T-helper 2 cell treated with Interferon-gamma antibody and Interleukin-4, amounts not matched to agents 5 μg/mL and 100 μg/mL, for 36 hours (primary cell): ENCODE data around the gene TBC1D10B.
A peak's percentile ranks its signal among the peaks of the same experiment; 100 is the strongest.
"Not testable (repeated sequence)": the region's sequence is repeated elsewhere in the genome, so short reads cannot be mapped to it uniquely, and the experiment has no call there.

Experiments used
- DNase-seq: peaks from one replicate; pipeline ENCODE4 v3.0.0; 2021; ENCODE audit warnings: low spot score
- H3K27ac Mint-ChIP-seq: one replicate; pipeline ENCODE4 v1.8.0; 2021; ENCODE audit warnings: mild to moderate bottlenecking, mixed read lengths
- H3K27me3 Mint-ChIP-seq: one replicate; pipeline ENCODE4 v1.8.0; 2021; ENCODE audit warnings: low read depth, mixed read lengths
- H3K36me3 Mint-ChIP-seq: one replicate; pipeline ENCODE4 v1.8.0; 2021; ENCODE audit warnings: low read depth, mixed read lengths
- H3K4me1 Mint-ChIP-seq: one replicate; pipeline ENCODE4 v1.8.0; 2021; ENCODE audit warnings: low read depth, mixed read lengths
- H3K4me3 Mint-ChIP-seq: one replicate; pipeline ENCODE4 v1.8.0; 2022; ENCODE audit warnings: mild to moderate bottlenecking, moderate library complexity, mixed read lengths
- H3K9me3 Mint-ChIP-seq: one replicate; pipeline ENCODE4 v1.8.0; 2021; ENCODE audit warnings: mixed read lengths

TBC1D10B gene

DNA sequence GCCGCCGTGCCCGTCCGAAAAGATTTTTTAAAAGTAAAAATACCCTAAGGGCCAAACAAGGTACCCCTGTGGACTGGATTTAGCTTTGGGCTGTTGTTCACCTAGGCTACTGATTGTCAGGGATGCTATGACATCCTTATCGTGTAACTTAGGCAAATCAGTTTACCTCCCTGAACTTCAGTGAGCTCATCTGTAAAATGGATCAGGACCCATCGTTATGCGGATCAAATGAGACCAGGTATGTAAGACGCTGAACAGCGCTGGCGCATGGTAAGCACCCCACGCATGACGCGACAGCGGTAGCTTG is 36.5 kb upstream of the TBC1D10B start:
- Mint-ChIP-seq H3K4me3 (peak overlapping the region; percentile 100), H3K4me1 (peaks cover 15% of the 10 kb centered on the region)
- DNase-seq, result no peak

DNA sequence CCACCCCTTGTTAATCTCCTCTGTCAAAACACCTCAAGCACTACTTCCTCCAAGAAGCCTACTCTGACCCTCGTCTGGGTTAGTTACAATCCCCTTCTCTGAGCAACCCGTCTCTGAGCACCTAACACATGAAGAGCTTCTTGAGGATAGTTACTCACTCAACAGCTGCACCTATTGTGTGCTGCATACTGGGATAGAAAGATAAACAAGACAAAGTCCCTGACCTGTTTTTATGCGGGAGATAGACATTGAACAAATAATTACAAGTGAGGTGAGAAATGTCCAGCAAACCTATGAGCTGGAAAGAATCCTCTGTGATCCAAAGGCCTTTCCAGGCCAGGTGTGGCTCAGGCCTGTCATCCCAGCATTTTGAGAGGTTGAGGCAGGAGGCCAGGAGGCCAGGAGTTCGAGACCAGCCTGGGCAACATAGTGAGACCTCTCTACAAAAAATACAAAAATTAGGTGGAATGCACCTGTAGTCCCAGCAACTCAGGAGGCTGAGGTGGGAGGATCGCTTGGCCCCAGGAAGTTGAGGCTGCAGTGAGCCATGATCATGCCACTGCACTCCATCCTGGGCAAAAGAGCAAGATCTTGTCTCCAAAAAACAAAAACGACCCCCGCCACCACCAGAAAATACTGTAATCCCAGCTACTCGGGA is 31.6 kb upstream of the TBC1D10B start:
- no peak overlapping the region for H3K27ac Mint-ChIP-seq
- H3K27me3 Mint-ChIP-seq, result no peaks in the 10 kb centered on the region
- DNase-seq, result no peak

More for the DNA sequence above, 36.5 kb upstream of the TBC1D10B start:
- no peaks in the 10 kb centered on the region for H3K27me3 Mint-ChIP-seq
- peaks cover 3% of the 10 kb centered on the region for H3K36me3 Mint-ChIP-seq
- no peaks in the 10 kb centered on the region for H3K9me3 Mint-ChIP-seq
- peak overlapping the region; percentile 99 for H3K27ac Mint-ChIP-seq

DNA sequence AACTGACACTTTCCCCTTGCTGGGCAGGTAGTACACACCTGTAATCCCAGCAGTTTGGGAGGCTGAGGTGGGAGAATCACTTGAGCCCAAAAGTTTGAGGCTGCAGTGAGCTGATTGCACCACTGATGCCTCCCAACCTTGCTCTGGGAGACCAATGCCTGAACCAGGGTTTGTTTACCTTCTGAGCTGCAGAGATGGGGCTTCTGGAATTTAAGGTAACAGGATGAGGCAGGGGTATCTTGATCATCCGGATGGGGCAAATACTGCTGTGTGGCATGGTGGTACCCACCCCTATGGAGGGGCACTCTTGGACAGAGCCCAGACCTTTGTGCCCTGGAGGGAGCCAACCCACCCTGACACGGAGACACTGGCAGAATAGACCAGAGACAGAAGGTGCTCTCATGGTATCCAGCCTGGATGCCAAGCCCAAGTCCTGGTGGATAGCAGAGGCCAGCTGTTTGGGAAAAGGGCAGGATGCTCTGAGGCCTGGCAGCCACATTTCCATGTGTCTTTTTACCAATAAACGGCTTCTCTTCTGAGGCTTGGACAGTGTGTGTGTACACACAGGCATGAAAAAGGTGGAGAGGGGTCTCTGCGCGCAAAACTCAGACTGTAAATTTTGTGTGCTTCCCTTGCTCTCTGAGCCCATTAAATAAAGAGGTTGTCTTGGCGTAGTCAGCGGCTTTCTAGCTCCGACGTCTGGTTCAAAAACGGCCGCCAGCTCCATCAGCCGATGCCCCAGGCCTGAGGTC is 29.3 kb upstream of the TBC1D10B start:
- peak overlapping the region; percentile 80 for H3K27ac Mint-ChIP-seq
- no peak for DNase-seq
- peaks cover 30% of the 10 kb centered on the region for H3K4me1 Mint-ChIP-seq
- H3K9me3 Mint-ChIP-seq, result no peaks in the 10 kb centered on the region
- no peaks in the 10 kb centered on the region for H3K27me3 Mint-ChIP-seq
- peak overlapping the region; percentile 92 for H3K4me3 Mint-ChIP-seq
- H3K36me3 Mint-ChIP-seq, result peaks cover 15% of the 10 kb centered on the region

More for the DNA sequence above, 31.6 kb upstream of the TBC1D10B start:
- Mint-ChIP-seq H3K4me1 (peaks cover 25% of the 10 kb centered on the region), H3K4me3 (peak overlapping the region; percentile 92), H3K36me3 (peaks cover 13% of the 10 kb centered on the region), H3K9me3 (no peaks in the 10 kb centered on the region)

DNA sequence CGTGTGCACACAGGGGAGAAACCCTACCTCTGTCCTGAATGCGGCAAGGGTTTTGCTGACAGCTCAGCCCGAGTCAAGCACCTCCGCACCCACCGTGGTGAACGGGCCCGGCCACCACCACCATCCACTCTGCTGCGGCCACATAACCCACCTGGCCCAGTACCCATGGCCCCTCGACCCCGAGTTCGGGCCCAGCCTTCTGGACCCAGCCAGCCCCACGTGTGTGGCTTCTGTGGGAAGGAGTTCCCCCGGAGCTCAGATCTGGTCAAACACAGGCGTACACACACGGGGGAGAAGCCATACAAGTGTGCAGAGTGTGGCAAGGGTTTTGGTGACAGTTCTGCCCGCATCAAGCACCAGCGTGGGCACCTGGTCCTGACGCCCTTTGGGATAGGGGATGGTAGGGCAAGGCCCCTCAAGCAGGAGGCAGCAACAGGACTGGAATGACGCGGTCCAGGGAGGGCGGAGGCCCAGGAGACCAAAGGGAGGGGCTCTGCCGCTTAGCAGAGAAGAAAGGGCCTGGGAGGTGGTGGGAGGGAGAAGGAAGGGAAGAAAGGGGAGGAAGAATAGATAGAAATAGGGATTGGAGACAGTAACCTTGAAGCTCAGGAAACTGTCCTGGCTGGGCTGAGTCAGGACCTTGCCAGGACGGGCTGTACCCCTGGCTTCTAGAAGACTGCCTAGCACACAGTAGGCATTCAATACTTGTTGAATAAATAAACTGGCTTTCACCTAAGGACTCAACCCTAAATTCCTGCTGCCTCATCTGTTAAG is 28.6 kb upstream of the TBC1D10B start:
- H3K9me3 Mint-ChIP-seq, result no peaks in the 10 kb centered on the region
- H3K27me3 Mint-ChIP-seq, result no peaks in the 10 kb centered on the region
- H3K27ac Mint-ChIP-seq, result peak overlapping the region; percentile 65
- no peak for DNase-seq
- peak overlapping the region; percentile 60 for H3K4me3 Mint-ChIP-seq
- H3K4me1 Mint-ChIP-seq, result peaks cover 33% of the 10 kb centered on the region
- peaks cover 15% of the 10 kb centered on the region for H3K36me3 Mint-ChIP-seq

DNA sequence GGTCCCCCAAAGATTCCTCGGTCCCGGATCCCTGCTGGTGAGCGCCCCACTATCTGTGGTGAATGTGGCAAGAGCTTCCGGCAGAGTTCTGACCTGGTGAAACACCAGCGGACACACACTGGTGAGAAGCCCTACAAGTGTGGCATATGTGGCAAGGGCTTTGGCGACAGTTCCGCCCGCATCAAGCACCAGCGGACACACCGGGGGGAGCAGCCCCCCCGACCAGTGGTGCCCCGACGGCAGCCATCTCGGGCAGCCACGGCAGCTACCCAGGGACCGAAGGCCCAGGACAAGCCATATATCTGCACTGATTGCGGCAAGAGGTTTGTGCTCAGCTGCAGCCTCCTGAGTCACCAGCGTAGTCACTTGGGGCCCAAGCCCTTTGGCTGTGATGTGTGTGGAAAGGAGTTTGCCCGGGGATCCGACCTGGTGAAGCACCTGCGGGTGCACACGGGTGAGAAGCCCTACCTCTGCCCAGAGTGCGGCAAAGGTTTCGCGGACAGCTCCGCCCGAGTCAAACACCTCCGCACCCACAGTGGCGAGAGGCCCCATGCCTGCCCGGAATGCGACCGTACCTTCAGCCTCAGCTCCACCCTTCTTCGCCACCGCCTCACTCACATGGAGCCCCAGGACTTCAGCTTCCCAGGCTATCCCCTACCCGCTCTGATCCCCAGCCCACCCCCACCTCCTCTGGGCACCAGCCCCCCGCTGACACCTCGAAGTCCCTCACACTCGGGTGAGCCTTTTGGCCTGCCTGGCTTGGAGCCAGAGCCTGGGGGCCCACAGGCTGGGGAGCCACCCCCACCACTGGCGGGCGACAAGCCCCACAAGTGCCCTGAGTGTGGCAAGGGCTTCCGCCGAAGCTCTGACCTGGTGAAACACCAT is 27.7 kb upstream of the TBC1D10B start:
- DNase-seq, result no peak
- H3K27me3 Mint-ChIP-seq, result no peaks in the 10 kb centered on the region
- peaks cover 33% of the 10 kb centered on the region for H3K4me1 Mint-ChIP-seq
- no peak overlapping the region for H3K4me3 Mint-ChIP-seq
- H3K36me3 Mint-ChIP-seq, result peaks cover 15% of the 10 kb centered on the region
- H3K27ac Mint-ChIP-seq, result no peak overlapping the region
- H3K9me3 Mint-ChIP-seq, result no peaks in the 10 kb centered on the region

DNA sequence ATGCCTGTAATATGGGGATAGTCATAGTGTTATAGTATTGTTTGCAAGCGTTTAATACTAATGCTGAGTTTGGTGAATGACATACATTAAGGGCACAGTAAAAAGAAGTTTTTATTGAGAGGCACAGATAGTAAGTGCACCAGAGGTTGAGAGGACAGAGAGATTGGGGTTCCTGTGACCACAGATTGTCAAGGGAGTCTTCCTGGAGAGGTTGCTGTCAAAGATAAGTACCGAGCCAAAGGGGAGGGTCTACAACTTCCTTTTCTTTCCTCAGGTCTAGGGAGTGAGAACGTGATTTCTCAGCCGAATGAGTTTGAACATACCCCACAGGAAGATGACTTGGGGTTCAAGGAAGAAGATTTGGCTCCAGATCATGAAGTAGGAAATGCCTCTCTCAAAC is 26.8 kb upstream of the TBC1D10B start:
- no peak for DNase-seq
- Mint-ChIP-seq H3K4me1 (peaks cover 33% of the 10 kb centered on the region), H3K4me3 (peak overlapping the region; percentile 90), H3K36me3 (peaks cover 15% of the 10 kb centered on the region), H3K9me3 (no peaks in the 10 kb centered on the region), H3K27me3 (no peaks in the 10 kb centered on the region), H3K27ac (no peak overlapping the region)

DNA sequence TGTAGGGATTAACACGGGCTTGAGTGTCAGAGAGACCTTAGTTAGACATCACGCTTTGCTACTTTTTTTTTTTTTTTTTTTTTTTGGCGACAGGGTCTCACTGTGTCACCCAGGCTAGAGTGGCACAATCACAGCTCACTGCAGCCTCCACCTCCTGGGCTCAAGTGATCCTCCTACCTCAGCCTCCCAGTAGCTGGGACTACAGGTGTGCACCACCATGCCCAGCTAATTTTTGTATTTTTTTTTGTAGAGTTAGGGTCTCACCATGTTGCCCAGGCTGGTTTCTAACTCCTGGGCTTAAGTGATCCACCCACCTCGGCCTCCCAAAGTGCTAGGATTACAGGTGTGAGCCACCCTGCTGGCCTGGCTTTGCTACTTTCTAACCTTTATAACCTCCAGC is 26.3 kb upstream of the TBC1D10B start:
- Mint-ChIP-seq H3K36me3 (peaks cover 15% of the 10 kb centered on the region), H3K4me3 (peak overlapping the region; percentile 90), H3K4me1 (peaks cover 31% of the 10 kb centered on the region)
- not testable (repeated sequence) for H3K9me3 Mint-ChIP-seq, H3K27ac Mint-ChIP-seq, DNase-seq, H3K27me3 Mint-ChIP-seq

DNA sequence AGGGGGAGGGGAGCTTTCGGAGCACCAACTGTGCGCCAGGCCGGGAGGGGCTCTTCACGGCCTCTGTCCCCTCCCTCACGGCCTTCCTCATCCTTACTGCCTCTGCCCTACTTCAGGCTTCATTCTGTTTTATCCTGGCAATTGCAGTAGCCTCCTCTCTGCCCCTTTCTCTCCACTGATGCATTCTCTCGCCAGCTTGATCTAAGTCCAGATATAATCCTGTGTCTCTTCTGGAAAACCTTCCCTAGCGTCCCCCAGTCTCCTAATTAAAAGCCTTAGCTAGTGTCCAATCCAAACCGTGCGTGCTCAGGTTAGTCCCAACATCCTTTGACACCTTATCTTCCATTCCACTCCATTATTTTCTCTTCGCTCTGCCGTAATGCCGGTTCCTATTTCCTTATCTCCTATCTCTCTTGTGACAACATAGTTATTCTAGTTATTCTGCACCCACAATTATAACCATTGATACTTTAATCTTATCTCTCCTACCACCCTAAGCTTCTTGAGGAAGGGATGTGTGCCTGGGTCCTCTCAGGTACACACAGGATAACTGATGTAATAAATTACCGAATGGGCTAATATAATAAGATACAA is 25.8 kb upstream of the TBC1D10B start:
- H3K4me1 Mint-ChIP-seq, result peaks cover 29% of the 10 kb centered on the region
- H3K27me3 Mint-ChIP-seq, result no peaks in the 10 kb centered on the region
- peaks cover 15% of the 10 kb centered on the region for H3K36me3 Mint-ChIP-seq
- H3K4me3 Mint-ChIP-seq, result peak overlapping the region; percentile 90
- DNase-seq, result no peak
- H3K27ac Mint-ChIP-seq, result peak overlapping the region; percentile 41
- no peaks in the 10 kb centered on the region for H3K9me3 Mint-ChIP-seq

DNA sequence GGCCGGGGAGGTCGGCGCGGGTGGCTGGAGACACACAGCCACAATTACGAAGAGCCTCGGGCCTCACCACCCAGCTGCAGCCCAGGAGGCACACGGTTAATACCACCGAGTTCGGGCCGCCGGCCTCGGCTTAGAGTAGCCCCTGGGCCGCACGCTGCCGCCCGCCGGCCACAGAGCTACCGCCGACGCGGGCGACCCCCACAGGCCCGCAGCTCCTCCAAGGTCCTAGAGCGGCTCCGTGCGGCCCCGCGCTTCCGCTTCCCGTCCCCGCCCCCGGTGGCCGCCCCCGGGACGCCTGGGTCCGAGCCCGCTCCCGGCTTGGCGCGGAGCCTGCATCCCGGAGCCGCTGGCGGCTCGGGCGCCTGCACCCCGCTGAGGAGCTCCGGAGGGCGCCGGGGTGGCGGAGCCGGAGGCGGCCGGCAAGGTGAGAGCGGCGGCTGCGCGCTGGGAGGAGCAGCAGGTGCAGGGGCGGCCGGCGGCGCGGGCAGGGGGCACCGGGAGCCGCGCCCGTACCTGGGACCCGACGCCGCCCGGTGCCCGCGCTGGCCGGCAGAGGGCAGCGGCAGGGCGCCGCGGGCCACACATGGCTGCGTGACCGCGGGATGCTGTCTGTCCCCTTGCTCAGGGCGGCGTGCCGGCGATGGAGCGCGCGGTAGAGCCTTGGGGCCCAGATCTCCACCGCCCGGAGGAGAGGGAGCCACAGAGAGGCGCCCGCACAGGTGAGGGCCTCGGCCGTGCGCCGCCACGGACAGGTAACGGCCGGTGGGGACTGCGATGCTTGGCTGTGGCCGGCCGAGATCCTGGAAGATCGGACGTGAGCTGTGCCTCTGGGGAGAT is 25.1 kb upstream of the TBC1D10B start, which contains the start of gene ZNF48:
TSS of gene ZNF48 (plus strand) at position 266 of the 837 bp plus-strand sequence. CDS start at position 641, 375 bp downstream.
- Mint-ChIP-seq H3K36me3 (peaks cover 15% of the 10 kb centered on the region), H3K27ac (peak within 1 kb of the TSS; percentile 52), H3K4me3 (peak within 1 kb of the TSS; percentile 90), H3K4me1 (peaks cover 26% of the 10 kb centered on the region), H3K27me3 (no peaks in the 10 kb centered on the region), H3K9me3 (no peaks in the 10 kb centered on the region)
- DNase-seq, result peak; percentile 57

DNA sequence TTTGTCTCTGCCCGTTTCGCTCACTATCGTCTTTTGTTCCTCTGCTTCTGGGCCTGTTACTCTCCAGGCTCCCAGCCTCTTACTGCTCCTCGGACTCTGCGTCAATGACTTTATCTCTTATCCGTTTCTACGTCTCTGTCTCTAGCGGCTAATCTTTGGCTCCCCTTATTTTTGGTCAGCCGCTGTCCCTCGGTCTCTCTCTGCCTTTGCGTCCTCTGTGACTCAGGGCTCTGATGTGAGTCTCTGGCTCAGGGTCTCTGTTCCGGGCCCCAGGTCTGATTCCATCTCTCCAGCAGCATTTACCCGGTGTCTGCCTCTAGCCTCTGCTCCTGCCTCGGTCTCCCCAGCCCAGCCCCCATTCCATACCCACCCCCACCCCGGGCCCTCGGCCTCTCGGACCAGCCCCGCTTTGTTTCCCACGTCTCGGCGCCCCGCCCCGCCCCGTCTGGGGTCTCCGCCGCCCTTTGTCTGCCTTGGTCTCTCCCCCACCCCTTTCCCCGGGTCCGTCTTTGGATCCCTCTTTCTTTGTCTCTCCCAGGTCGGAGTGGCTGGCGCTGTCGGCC is 24.4 kb upstream of the TBC1D10B start:
- H3K9me3 Mint-ChIP-seq, result no peaks in the 10 kb centered on the region
- peaks cover 11% of the 10 kb centered on the region for H3K36me3 Mint-ChIP-seq
- peak overlapping the region; percentile 86 for H3K4me3 Mint-ChIP-seq
- no peak for DNase-seq
- H3K4me1 Mint-ChIP-seq, result peaks cover 22% of the 10 kb centered on the region
- H3K27ac Mint-ChIP-seq, result peak overlapping the region; percentile 52
- H3K27me3 Mint-ChIP-seq, result no peaks in the 10 kb centered on the region

DNA sequence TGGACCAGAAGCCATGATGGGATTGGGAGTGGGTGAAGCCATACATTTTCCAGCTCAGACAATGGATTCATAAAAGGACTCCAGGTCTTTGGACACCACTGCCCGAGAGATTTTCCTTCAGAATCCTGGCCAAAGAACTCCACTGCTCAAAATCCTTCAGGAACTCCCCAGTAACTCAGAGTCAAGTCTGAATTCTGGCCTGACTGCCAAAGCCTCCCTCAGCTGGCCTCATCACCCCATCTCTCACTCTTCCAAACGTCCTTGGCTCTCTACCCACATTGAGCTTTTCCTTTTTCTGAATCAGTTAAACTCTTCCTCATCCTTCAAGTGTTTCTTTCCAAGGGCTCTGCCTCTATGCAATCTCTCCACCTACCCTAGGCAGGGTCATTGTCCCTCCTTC is 13.2 kb upstream of the TBC1D10B start:
- DNase-seq, result no peak
- Mint-ChIP-seq H3K9me3 (no peaks in the 10 kb centered on the region), H3K27me3 (no peaks in the 10 kb centered on the region), H3K27ac (peak overlapping the region; percentile 87), H3K4me1 (peaks cover 32% of the 10 kb centered on the region), H3K4me3 (peak overlapping the region; percentile 92), H3K36me3 (peaks cover 26% of the 10 kb centered on the region)

DNA sequence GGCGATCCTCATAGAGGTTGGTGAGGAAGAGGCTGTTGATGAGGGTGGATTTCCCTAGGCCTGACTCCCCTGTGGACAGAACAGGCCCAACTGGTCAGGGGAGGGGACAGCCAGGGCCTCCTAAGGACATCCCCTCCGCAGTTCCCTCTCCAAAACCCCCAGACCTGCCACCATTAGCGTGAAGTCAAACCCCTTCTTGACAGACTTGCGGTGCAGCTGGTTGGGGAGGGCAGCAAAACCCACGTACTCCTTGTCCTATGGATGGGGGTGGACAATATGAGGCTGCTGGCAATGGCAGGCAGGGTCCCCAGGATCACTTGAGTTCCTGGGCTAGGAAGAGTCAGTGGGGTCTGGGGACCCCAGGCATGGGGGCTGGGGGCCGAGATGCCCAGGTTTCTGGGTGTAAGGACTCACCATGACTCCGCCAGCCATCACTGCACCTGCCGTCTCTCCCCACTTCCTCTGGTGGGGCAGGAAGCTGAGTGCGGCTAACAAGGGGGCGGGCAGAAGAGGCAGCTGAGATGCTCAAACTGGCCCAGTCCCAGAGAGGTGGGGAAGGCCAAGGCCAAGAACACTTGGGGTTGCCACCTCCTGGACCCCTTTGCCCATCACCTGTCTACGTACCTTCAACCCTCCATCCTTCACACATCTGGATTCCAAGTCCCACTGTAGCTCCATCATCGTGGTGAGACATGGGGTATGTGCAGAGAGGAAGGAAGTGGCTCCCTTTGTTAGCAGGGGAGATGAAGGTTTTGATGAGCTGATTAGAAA is 12.0 kb upstream of the TBC1D10B start, which contains the start of gene SEPTIN1:
TSS of gene SEPTIN1 (minus strand) at position 451 of the 771 bp plus-strand sequence. CDS start at position 432, 19 bp downstream.
- Mint-ChIP-seq H3K4me1 (peaks cover 37% of the 10 kb centered on the region), H3K9me3 (no peaks in the 10 kb centered on the region), H3K27me3 (no peaks in the 10 kb centered on the region), H3K36me3 (peaks cover 29% of the 10 kb centered on the region), H3K4me3 (peak within 1 kb of the TSS; percentile 92), H3K27ac (peak within 1 kb of the TSS; percentile 87)
- peak; percentile 77 for DNase-seq
